Measurements from ENCODE around the gene UBTD1. TPM values are rescaled to one million over a fixed set of nuclear protein-coding genes. Genes with fewer than 3 reads are reported as not detected.

UBTD1 gene
- total and polyA plus RNA-seq, 10 donors, result 4.5 to 17.6 (median 11.8) TPM

GRCh38 chr10:97578171-97578844 is 79.6 kb downstream of the UBTD1 start:
- TF ChIP-seq POLR2AphosphoS5 (IDR thresholded peaks at IDR 0.05) (no peak), POLR2A (IDR thresholded peaks at IDR 0.05) (no peak)
- TF ChIP-seq, protein P1, sequence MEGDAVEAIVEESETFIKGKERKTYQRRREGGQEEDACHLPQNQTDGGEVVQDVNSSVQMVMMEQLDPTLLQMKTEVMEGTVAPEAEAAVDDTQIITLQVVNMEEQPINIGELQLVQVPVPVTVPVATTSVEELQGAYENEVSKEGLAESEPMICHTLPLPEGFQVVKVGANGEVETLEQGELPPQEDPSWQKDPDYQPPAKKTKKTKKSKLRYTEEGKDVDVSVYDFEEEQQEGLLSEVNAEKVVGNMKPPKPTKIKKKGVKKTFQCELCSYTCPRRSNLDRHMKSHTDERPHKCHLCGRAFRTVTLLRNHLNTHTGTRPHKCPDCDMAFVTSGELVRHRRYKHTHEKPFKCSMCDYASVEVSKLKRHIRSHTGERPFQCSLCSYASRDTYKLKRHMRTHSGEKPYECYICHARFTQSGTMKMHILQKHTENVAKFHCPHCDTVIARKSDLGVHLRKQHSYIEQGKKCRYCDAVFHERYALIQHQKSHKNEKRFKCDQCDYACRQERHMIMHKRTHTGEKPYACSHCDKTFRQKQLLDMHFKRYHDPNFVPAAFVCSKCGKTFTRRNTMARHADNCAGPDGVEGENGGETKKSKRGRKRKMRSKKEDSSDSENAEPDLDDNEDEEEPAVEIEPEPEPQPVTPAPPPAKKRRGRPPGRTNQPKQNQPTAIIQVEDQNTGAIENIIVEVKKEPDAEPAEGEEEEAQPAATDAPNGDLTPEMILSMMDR (IDR thresholded peaks at IDR 0.05 in 8 of 11, conservative IDR thresholded peaks at IDR 0.05 in 3 of 11), result no peak
- Histone ChIP-seq H3K27me3 (replicated peaks in 1 of 7) (peaks cover 0 to 17% (median 0%) of the 10 kb centered on the region in 7 donors), H3K9me3 (no peaks in the 10 kb centered on the region), H3K4me3 (no peak overlapping the region), H3K4me1 (no peaks in the 10 kb centered on the region), H3K36me3 (no peaks in the 10 kb centered on the region), H3K27ac (no peak overlapping the region)
- DNase-seq, result peak; percentile 39
- intact Hi-C loops (cut with DNase I; ENCODE audit: low total_unique reads), result no loop called here
- WGBS, 5 donors, result 74 to 87% (median 75%) methylated on average over 36 to 40 of the region's 40 CpGs

DNA sequence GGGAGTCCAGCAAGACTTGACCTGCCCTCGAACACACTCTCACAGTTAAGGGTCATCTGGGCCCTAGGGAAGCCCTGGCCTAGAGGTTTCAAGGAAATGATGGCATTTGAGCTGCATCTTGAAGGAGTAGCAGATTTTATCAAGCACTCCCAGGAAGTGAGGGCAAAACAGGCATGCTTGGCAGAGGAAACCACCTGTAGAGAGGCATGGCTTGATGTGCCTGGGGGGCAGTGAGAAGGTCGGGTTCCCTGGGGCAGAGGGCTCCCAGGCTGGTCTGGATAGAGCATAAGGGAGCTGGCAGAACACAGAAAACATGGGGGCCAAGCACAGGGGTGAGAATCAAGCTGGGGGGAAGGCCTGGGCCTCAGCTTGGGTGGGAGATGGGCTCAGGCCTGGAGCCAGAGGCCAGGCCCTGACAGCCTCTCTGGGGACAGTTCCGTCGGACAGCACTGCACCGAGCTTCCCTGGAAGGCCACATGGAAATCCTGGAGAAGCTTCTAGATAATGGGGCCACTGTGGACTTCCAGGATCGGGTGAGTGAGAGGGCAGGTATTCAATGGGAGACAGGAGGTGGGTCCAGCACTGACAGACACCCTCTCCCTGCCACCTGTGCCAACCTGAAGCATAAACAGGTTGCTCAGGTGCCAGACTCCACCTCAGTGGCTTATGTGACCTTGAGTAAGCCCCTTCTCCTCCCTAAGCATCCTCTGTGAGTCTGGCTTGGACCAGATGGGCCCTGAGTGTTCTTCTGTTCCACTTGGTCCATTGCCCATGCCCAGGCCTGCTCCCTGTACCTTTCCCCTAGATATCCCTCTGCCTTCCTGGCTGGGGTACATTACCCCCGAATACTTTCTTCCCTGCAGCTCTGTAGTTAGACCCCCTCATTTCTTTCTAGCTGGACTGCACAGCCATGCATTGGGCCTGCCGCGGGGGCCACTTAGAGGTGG is 82.0 kb downstream of the UBTD1 start:
- peak; percentile 53 for DNase-seq
- 80 to 92% (median 86%) methylated on average over 9 of the region's 9 CpGs for WGBS, 5 donors
- Histone ChIP-seq H3K27ac (no peak overlapping the region), H3K27me3 (replicated peaks in 1 of 7) (peaks cover 0 to 17% (median 0%) of the 10 kb centered on the region in 7 donors), H3K4me3 (no peak overlapping the region), H3K36me3 (no peaks in the 10 kb centered on the region), H3K9me3 (no peaks in the 10 kb centered on the region), H3K4me1 (no peaks in the 10 kb centered on the region)
- no peak for TF ChIP-seq POLR2A (IDR thresholded peaks at IDR 0.05)
- TF ChIP-seq, protein P1 (IDR thresholded peaks at IDR 0.05 in 8 of 11, conservative IDR thresholded peaks at IDR 0.05 in 3 of 11), result no peak
- TF ChIP-seq POLR2AphosphoS5 (IDR thresholded peaks at IDR 0.05), result no peak
- intact Hi-C loops (cut with DNase I; ENCODE audit: low total_unique reads), result no loop called here

DNA sequence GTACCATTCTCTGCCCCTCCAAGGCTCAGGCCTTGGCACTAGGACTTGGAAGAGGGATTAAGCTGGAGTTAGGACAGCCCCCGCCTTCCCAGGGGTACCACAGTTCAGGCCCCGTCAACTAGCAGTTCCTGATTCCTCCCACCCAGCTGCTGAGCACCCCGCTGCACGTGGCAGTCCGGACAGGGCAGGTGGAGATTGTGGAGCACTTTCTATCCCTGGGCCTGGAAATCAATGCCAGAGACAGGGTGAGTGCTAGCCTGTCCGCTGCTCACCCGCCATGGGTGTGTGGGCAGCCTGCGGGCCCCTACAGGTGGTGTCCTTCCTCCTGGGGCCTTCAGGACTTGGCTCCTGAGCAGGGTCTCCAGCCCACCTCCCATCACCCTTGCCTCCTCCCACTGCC is 83.4 kb downstream of the UBTD1 start:
- WGBS, 5 donors, result 87 to 95% (median 94%) methylated on average over 8 of the region's 8 CpGs
- intact Hi-C loops (cut with DNase I; ENCODE audit: low total_unique reads), result no loop called here
- H3K4me1 ChIP-seq, result no peaks in the 10 kb centered on the region
- no peaks in the 10 kb centered on the region for H3K36me3 ChIP-seq
- peaks cover 0 to 17% (median 0%) of the 10 kb centered on the region in 7 donors for H3K27me3 ChIP-seq (replicated peaks in 1 of 7)
- H3K4me3 ChIP-seq, result no peak overlapping the region
- H3K9me3 ChIP-seq, result no peaks in the 10 kb centered on the region
- H3K27ac ChIP-seq, result no peak overlapping the region
- DNase-seq, result peak; percentile 62
- TF ChIP-seq POLR2AphosphoS5 (IDR thresholded peaks at IDR 0.05) (no peak), POLR2A (IDR thresholded peaks at IDR 0.05) (no peak)
- TF ChIP-seq, protein P1 (IDR thresholded peaks at IDR 0.05 in 8 of 11, conservative IDR thresholded peaks at IDR 0.05 in 3 of 11), result no peak

DNA sequence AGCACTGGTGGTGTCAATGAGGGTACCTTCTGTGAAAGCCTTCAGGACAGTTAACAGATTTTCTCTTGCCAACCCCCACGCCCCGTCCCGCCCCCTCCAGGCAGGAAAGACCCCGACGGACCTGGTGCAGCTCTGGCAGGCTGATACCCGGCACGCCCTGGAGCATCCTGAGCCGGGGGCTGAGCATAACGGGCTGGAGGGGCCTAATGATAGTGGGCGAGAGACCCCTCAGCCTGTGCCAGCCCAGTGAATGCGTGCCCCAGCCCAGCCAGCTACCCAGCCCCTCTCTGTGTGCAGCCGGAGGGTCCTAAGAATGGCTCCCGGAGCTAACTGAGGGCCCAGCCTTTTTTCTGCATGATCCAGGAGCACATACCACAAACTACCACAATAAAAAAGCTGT is 84.8 kb downstream of the UBTD1 start:
- Histone ChIP-seq H3K4me1 (no peaks in the 10 kb centered on the region), H3K9me3 (no peaks in the 10 kb centered on the region), H3K27me3 (replicated peaks in 1 of 7) (peaks cover 0 to 5% (median 0%) of the 10 kb centered on the region in 7 donors), H3K36me3 (no peaks in the 10 kb centered on the region), H3K27ac (no peak overlapping the region), H3K4me3 (no peak overlapping the region)
- WGBS, 5 donors, result 85 to 97% (median 91%) methylated on average over 7 to 13 of the region's 13 CpGs
- no peak for TF ChIP-seq POLR2AphosphoS5 (IDR thresholded peaks at IDR 0.05)
- TF ChIP-seq, protein P1 (IDR thresholded peaks at IDR 0.05 in 8 of 11, conservative IDR thresholded peaks at IDR 0.05 in 3 of 11), result no peak
- no peak for TF ChIP-seq POLR2A (IDR thresholded peaks at IDR 0.05)
- peak; percentile 34 for DNase-seq
- intact Hi-C loops (cut with DNase I; ENCODE audit: low total_unique reads), result no loop called here

All from spleen (tissue), 11 donors.